WTC11 (cell line): ENCODE measurements around the gene GABRR2. TPM values are rescaled to one million over a fixed set of nuclear protein-coding genes. Genes with fewer than 3 reads are reported as not detected.

Source experiments
- ATAC-seq: fragments of 200-7000 bp; cut with Tn5 transposase; 2 replicates; pipeline ENCODE4 v1.10.0; 2021; ENCODE audit warnings: mild to moderate bottlenecking, moderate library complexity
- CTCF ChIA-PET: fragments of 300-600 bp; sonication (Branson Sonifier 250); formaldehyde crosslinking; loops from one replicate; lab custom pipeline; 2021; ENCODE audit warnings: antibody characterized with exemption; lab: Charles Lee
- POLR2A ChIA-PET: fragments of 350-600 bp; sonication (Branson Sonifier 250); formaldehyde crosslinking; loops from one replicate; lab custom pipeline; 2021; ENCODE audit warnings: antibody characterized with exemption; lab: Charles Lee
- DNase-seq: peaks from one replicate; pipeline ENCODE4 v3.0.0; 2021; ENCODE audit warnings: low spot score
- H3K27ac Mint-ChIP-seq: 2 replicates; pipeline ENCODE4 v1.8.0; 2021; ENCODE audit warnings: mixed read lengths
- H3K27me3 Mint-ChIP-seq: 2 replicates; pipeline ENCODE4 v1.8.0; 2021; ENCODE audit warnings: low read depth, mild to moderate bottlenecking, moderate library complexity, mixed read lengths
- H3K36me3 Mint-ChIP-seq: 2 replicates; pipeline ENCODE4 v1.8.0; 2021; ENCODE audit warnings: mixed read lengths
- H3K4me1 Mint-ChIP-seq: 2 replicates; pipeline ENCODE4 v1.8.0; 2022; ENCODE audit warnings: mixed read lengths
- H3K4me3 Mint-ChIP-seq: 2 replicates; pipeline ENCODE4 v1.8.0; 2021; ENCODE audit warnings: mild to moderate bottlenecking, moderate library complexity, mixed read lengths
- H3K9me3 Mint-ChIP-seq: 2 replicates; pipeline ENCODE4 v1.8.0; 2021; ENCODE audit warnings: mixed read lengths
- ATF1 ChIP-seq: sonication (generic); formaldehyde crosslinking; IDR thresholded peaks from 2 replicates; pipeline ENCODE4 v1.8.1; 2023; ENCODE audit warnings: mild to moderate bottlenecking, moderate library complexity, missing genetic modification reagents
- FOXJ3 ChIP-seq: sonication (generic); formaldehyde crosslinking; IDR thresholded peaks from 2 replicates; pipeline ENCODE4 v1.9.0; 2021; ENCODE audit warnings: missing genetic modification reagents, mild to moderate bottlenecking, borderline replicate concordance
- GRHL2 ChIP-seq: fragments of 250-450 bp; sonication (Bioruptor Pico); IDR thresholded peaks from 2 replicates; pipeline ENCODE4 v1.8.0; 2022; ENCODE audit warnings: mild to moderate bottlenecking, moderate library complexity; ENCODE audit not compliant: insufficient replicate concordance, severe bottlenecking
- NFATC4 ChIP-seq: fragments of 250-450 bp; sonication (Bioruptor Pico); IDR thresholded peaks from 2 replicates; pipeline ENCODE4 v1.9.0; 2021; ENCODE audit warnings: mild to moderate bottlenecking
- SMAD3 ChIP-seq: sonication (generic); formaldehyde crosslinking; IDR thresholded peaks from 2 replicates; pipeline ENCODE4 v1.8.0; 2022; ENCODE audit warnings: missing genetic modification reagents, mild to moderate bottlenecking, borderline replicate concordance
- SOX15 ChIP-seq: fragments of 250-450 bp; sonication (Bioruptor Pico); IDR thresholded peaks from 2 replicates; pipeline ENCODE4 v1.9.0; 2021; ENCODE audit warnings: mild to moderate bottlenecking
- SP1 ChIP-seq: sonication (generic); formaldehyde crosslinking; conservative IDR thresholded peaks from 2 replicates; pipeline ENCODE4 v1.8.1; 2022; ENCODE audit warnings: missing genetic modification reagents
- TCF7 ChIP-seq: sonication (generic); formaldehyde crosslinking; IDR thresholded peaks from 2 replicates; pipeline ENCODE4 v1.8.0; 2022; ENCODE audit warnings: mild to moderate bottlenecking, low read depth, missing genetic modification reagents, moderate library complexity
- ZNF121 ChIP-seq: sonication (generic); formaldehyde crosslinking; IDR thresholded peaks from 2 replicates; pipeline ENCODE4 v1.8.0; 2023; ENCODE audit warnings: missing genetic modification reagents
- ZNF263 ChIP-seq: sonication (generic); formaldehyde crosslinking; IDR thresholded peaks from 2 replicates; pipeline ENCODE4 v1.8.1; 2022; ENCODE audit warnings: low read depth, mild to moderate bottlenecking, moderate library complexity, missing genetic modification reagents
- total RNA-seq: library from RNA; stranded (reverse); gene quantifications from 3 replicates; pipeline ENCODE4 v1.2.3, GENCODE V29; 2021
- TF ChIP-seq, protein P1 (sequence below): sonication (generic); formaldehyde crosslinking; IDR thresholded peaks from 2 replicates; pipeline ENCODE4 v1.8.1; 2023; ENCODE audit warnings: mild to moderate bottlenecking, missing genetic modification reagents, moderate library complexity
- TF ChIP-seq, protein P2 (sequence below): sonication (generic); formaldehyde crosslinking; IDR thresholded peaks from 2 replicates; pipeline ENCODE4 v1.8.1; 2022; ENCODE audit warnings: low read depth, missing genetic modification reagents, borderline replicate concordance
- TF ChIP-seq, protein P3 (sequence below): sonication (generic); formaldehyde crosslinking; IDR thresholded peaks from 2 replicates; pipeline ENCODE4 v1.8.0; 2022; ENCODE audit warnings: mild to moderate bottlenecking, missing genetic modification reagents
- TF ChIP-seq, protein P4 (sequence below): sonication (generic); formaldehyde crosslinking; IDR thresholded peaks from 2 replicates; pipeline ENCODE4 v1.8.0; 2023; ENCODE audit warnings: missing genetic modification reagents, mild to moderate bottlenecking, borderline replicate concordance
- TF ChIP-seq, protein P5 (sequence below): fragments of 200-600 bp; IDR thresholded peaks from 2 replicates; pipeline ENCODE4 v1.8.0; 2022; ENCODE audit warnings: antibody characterized with exemption

The GABRR2 gene
- total RNA-seq, 1 experiment from 2014 or later = not detected

DNA sequence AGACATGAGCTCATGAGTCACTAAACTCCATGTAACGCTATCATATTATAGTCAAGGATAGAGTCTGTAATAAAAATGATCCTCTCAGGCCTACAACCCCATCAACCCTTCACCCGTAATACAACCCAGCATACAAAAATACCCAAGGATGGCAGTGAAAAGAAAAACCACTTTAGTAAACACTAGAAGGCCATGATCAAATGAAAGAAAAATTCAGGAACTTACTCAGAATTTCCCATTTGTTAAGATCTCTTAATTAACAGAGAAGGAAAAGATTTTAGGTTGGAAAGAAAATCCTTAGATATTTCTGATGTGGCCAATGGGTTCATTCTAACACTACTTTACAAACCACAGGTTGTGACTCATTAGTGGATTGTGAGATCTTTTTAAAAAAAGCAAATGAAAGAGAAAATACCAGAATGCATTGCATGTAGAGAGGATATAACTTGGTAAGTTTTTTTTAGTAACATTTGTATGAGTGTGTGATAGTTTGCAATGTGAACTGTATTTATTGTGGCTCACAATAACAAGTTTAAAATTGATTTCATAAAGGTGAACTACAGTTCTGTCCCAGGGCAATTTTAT, 45.4 kb upstream of the GABRR2 start:
- ATAC-seq = no peak
- DNase-seq = no peak
- Mint-ChIP-seq H3K27me3 (peaks cover 19% of the 10 kb centered on the region), H3K4me1 (peaks cover 5% of the 10 kb centered on the region; the same call in 1 of the 2 replicates), H3K36me3 (no peaks in the 10 kb centered on the region), H3K27ac (no peak overlapping the region), H3K9me3 (no peaks in the 10 kb centered on the region), H3K4me3 (no peak overlapping the region)
- POLR2A ChIA-PET = no interaction called here
- no peak for TF ChIP-seq NFATC4 (CRISPR knock-in tag)
- TF ChIP-seq ZNF121 (CRISPR knock-in tag) = no peak
- CTCF ChIA-PET = interaction anchor here (0.7 to 2.9 kb wide), 4 partner anchors 11 to 377 kb away, joined by 3 to 17 read pairs (median 4); no protein-coding TSS in a partner anchor

DNA sequence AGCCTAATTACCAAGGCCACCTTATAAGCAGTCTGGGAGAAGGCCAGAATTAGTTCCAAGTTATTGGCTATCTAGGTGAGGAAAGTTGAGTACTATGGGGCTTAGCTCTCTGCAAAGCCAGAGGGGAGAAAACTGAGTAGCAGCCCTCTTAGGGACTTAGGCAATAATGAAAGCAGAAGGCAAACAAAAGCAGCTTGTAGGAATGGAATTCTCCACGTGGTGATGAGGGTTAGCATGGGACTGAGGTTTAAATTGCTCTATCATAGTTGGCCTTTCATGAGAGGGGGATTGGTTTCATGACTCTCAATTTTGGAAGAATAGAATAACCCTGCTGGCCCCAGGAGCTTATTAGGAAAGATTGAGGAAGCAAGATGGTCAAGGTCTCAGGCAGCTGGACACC, 44.5 kb upstream of the GABRR2 start:
- no peak overlapping the region for H3K27ac Mint-ChIP-seq
- no peak overlapping the region for H3K4me3 Mint-ChIP-seq
- ATAC-seq = peak; percentile 55
- peaks cover 5% of the 10 kb centered on the region; the same call in 1 of the 2 replicates for H3K4me1 Mint-ChIP-seq
- TF ChIP-seq FOXJ3 (no peak), SOX15 (CRISPR knock-in tag) (no peak), TCF7 (no peak)
- TF ChIP-seq, protein P1, sequence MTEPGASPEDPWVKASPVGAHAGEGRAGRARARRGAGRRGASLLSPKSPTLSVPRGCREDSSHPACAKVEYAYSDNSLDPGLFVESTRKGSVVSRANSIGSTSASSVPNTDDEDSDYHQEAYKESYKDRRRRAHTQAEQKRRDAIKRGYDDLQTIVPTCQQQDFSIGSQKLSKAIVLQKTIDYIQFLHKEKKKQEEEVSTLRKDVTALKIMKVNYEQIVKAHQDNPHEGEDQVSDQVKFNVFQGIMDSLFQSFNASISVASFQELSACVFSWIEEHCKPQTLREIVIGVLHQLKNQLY (CRISPR knock-in tag) = no peak
- TF ChIP-seq, protein P2, sequence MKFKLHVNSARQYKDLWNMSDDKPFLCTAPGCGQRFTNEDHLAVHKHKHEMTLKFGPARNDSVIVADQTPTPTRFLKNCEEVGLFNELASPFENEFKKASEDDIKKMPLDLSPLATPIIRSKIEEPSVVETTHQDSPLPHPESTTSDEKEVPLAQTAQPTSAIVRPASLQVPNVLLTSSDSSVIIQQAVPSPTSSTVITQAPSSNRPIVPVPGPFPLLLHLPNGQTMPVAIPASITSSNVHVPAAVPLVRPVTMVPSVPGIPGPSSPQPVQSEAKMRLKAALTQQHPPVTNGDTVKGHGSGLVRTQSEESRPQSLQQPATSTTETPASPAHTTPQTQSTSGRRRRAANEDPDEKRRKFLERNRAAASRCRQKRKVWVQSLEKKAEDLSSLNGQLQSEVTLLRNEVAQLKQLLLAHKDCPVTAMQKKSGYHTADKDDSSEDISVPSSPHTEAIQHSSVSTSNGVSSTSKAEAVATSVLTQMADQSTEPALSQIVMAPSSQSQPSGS = no peak
- TF ChIP-seq, all 79 proteins: peak for 0
- no peak for DNase-seq
- Mint-ChIP-seq H3K36me3 (no peaks in the 10 kb centered on the region), H3K9me3 (no peaks in the 10 kb centered on the region), H3K27me3 (peaks cover 27% of the 10 kb centered on the region)
- ChIA-PET CTCF (interaction anchor here (0.6 to 1.6 kb wide), 7 partner anchors 9 to 376 kb away, joined by 3 to 16 read pairs (median 5); no protein-coding TSS in a partner anchor), POLR2A (interaction anchor here (0.5 to 0.7 kb wide), 3 partner anchors 14 to 154 kb away, joined by 4 to 8 read pairs (median 5); no protein-coding TSS in a partner anchor)

DNA sequence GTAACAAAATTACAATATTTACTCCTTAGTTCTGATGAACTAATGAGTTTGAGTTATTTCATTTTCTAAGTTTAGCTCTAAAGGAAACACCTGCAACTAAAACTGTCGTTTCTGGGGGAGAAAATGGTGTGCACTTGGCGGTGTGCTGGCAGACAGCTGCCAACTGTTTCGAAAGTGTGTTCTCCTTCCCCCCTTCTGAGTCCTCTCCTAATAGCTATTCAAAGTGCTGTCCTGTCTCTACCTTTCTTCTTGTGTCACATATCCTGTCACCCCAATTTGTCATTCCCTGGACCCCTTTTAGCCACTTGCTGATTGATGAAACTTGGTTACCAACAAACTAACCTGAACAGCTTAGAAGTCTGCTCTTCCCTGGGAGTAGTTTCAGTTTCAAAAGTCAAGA, 42.3 kb upstream of the GABRR2 start:
- ChIA-PET POLR2A (no interaction called here), CTCF (interaction anchor here (1.1 to 1.7 kb wide), 3 partner anchors 11 to 375 kb away, joined by 3 to 10 read pairs (median 9); no protein-coding TSS in a partner anchor)
- H3K27me3 Mint-ChIP-seq = peaks cover 41% of the 10 kb centered on the region

More for the DNA sequence above, 42.3 kb upstream of the GABRR2 start:
- Mint-ChIP-seq H3K27ac (no peak overlapping the region), H3K36me3 (no peaks in the 10 kb centered on the region), H3K9me3 (no peaks in the 10 kb centered on the region), H3K4me3 (no peak overlapping the region), H3K4me1 (peaks cover 14% of the 10 kb centered on the region; the same call in 1 of the 2 replicates)
- ATAC-seq (no peak), DNase-seq (no peak)
- TF ChIP-seq, protein P3, sequence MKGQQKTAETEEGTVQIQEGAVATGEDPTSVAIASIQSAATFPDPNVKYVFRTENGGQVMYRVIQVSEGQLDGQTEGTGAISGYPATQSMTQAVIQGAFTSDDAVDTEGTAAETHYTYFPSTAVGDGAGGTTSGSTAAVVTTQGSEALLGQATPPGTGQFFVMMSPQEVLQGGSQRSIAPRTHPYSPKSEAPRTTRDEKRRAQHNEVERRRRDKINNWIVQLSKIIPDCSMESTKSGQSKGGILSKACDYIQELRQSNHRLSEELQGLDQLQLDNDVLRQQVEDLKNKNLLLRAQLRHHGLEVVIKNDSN = no peak
- TF ChIP-seq SP1 (CRISPR knock-in tag) = no peak
- TF ChIP-seq ZNF263 (CRISPR knock-in tag) = no peak
- no peak for TF ChIP-seq SMAD3 (CRISPR knock-in tag)
- no peak for TF ChIP-seq GRHL2
- no peak for TF ChIP-seq ATF1 (CRISPR knock-in tag)
- TF ChIP-seq, protein P4, sequence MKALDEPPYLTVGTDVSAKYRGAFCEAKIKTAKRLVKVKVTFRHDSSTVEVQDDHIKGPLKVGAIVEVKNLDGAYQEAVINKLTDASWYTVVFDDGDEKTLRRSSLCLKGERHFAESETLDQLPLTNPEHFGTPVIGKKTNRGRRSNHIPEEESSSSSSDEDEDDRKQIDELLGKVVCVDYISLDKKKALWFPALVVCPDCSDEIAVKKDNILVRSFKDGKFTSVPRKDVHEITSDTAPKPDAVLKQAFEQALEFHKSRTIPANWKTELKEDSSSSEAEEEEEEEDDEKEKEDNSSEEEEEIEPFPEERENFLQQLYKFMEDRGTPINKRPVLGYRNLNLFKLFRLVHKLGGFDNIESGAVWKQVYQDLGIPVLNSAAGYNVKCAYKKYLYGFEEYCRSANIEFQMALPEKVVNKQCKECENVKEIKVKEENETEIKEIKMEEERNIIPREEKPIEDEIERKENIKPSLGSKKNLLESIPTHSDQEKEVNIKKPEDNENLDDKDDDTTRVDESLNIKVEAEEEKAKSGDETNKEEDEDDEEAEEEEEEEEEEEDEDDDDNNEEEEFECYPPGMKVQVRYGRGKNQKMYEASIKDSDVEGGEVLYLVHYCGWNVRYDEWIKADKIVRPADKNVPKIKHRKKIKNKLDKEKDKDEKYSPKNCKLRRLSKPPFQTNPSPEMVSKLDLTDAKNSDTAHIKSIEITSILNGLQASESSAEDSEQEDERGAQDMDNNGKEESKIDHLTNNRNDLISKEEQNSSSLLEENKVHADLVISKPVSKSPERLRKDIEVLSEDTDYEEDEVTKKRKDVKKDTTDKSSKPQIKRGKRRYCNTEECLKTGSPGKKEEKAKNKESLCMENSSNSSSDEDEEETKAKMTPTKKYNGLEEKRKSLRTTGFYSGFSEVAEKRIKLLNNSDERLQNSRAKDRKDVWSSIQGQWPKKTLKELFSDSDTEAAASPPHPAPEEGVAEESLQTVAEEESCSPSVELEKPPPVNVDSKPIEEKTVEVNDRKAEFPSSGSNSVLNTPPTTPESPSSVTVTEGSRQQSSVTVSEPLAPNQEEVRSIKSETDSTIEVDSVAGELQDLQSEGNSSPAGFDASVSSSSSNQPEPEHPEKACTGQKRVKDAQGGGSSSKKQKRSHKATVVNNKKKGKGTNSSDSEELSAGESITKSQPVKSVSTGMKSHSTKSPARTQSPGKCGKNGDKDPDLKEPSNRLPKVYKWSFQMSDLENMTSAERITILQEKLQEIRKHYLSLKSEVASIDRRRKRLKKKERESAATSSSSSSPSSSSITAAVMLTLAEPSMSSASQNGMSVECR (CRISPR knock-in tag) = no peak
- TF ChIP-seq, protein P5, sequence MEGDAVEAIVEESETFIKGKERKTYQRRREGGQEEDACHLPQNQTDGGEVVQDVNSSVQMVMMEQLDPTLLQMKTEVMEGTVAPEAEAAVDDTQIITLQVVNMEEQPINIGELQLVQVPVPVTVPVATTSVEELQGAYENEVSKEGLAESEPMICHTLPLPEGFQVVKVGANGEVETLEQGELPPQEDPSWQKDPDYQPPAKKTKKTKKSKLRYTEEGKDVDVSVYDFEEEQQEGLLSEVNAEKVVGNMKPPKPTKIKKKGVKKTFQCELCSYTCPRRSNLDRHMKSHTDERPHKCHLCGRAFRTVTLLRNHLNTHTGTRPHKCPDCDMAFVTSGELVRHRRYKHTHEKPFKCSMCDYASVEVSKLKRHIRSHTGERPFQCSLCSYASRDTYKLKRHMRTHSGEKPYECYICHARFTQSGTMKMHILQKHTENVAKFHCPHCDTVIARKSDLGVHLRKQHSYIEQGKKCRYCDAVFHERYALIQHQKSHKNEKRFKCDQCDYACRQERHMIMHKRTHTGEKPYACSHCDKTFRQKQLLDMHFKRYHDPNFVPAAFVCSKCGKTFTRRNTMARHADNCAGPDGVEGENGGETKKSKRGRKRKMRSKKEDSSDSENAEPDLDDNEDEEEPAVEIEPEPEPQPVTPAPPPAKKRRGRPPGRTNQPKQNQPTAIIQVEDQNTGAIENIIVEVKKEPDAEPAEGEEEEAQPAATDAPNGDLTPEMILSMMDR = no peak
